ENCODE results near the gene CNBD2. TPM values are rescaled to one million over a fixed set of nuclear protein-coding genes. Genes with fewer than 3 reads are reported as not detected.

CNBD2 gene
- total RNA-seq, result 1 to 10 TPM; 2.0 to 6.3 (median 4.1) TPM

- no peak for ATAC-seq (ENCODE audit: low FRiP score)
- no peak for DNase-seq (ENCODE audit: low spot score)
- no peak for TF ChIP-seq CTCF (IDR thresholded peaks at IDR 0.05)
These were observed at the start of gene CNBD2 for GRCh38 chr20:35967979-35968640. CNBD2 (plus strand) TSS chr20:35968590; CDS start chr20:35968763, 173 bp downstream.

- TF ChIP-seq CTCF (IDR thresholded peaks at IDR 0.05), result no peak
- ATAC-seq (ENCODE audit: low FRiP score) (no peak), DNase-seq (ENCODE audit: low spot score) (no peak)
These were observed 47.9 kb upstream of the CNBD2 start for GRCh38 chr20:35920523-35920922.

GRCh38 chr20:35929301-35929700 lies 39.1 kb upstream of the CNBD2 start:
- ATAC-seq (ENCODE audit: low FRiP score), result no peak

GRCh38 chr20:35934050-35934449 lies 34.3 kb upstream of the CNBD2 start:
- no peak for DNase-seq (ENCODE audit: low spot score)
- no peak for TF ChIP-seq CTCF (IDR thresholded peaks at IDR 0.05)
- ATAC-seq (ENCODE audit: low FRiP score), result no peak

More at GRCh38 chr20:35929301-35929700, 39.1 kb upstream of the CNBD2 start:
- DNase-seq (ENCODE audit: low spot score), result no peak
- no peak for TF ChIP-seq CTCF (IDR thresholded peaks at IDR 0.05)

GRCh38 chr20:35939264-35939663 lies 29.1 kb upstream of the CNBD2 start:
- no peak for TF ChIP-seq CTCF (IDR thresholded peaks at IDR 0.05)
- DNase-seq (ENCODE audit: low spot score), result no peak
- ATAC-seq (ENCODE audit: low FRiP score), result no peak

- DNase-seq (ENCODE audit: low spot score) (no peak), ATAC-seq (ENCODE audit: low FRiP score) (no peak)
- no peak for TF ChIP-seq CTCF (IDR thresholded peaks at IDR 0.05)
These were observed 26.8 kb upstream of the CNBD2 start for GRCh38 chr20:35941620-35942019.

- TF ChIP-seq CTCF (IDR thresholded peaks at IDR 0.05), result no peak
- DNase-seq (ENCODE audit: low spot score) (no peak), ATAC-seq (ENCODE audit: low FRiP score) (no peak)
These were observed 26.1 kb upstream of the CNBD2 start for GRCh38 chr20:35942243-35942642.

All from omental fat pad (tissue), 4 donors.